OCI-M2 (cell line): Measurements from ENCODE around the gene PLCB1.

Experiments
- DNase-seq: peaks from one replicate; lab custom pipeline; 2025; ENCODE audit not compliant: unreplicated experiment; lab: John Stamatoyannopoulos, UW

PLCB1 gene

GRCh38 chr20:8394308-8394945 is 262.4 kb downstream of the PLCB1 start:
- DNase-seq = no peak

- no peak for DNase-seq
These were observed 263.9 kb downstream of the PLCB1 start for GRCh38 chr20:8395956-8396355.

- DNase-seq = no peak
These were observed 266.4 kb downstream of the PLCB1 start for GRCh38 chr20:8398263-8399051.

- DNase-seq = no peak
These were observed 267.9 kb downstream of the PLCB1 start for GRCh38 chr20:8399947-8400346.

- no peak for DNase-seq
These were observed 268.4 kb downstream of the PLCB1 start for GRCh38 chr20:8400486-8400885.

GRCh38 chr20:8401556-8401955 is 269.5 kb downstream of the PLCB1 start:
- no peak for DNase-seq

- no peak for DNase-seq
These were observed 270.7 kb downstream of the PLCB1 start for GRCh38 chr20:8402798-8403197.

- DNase-seq = no peak
These were observed 273.0 kb downstream of the PLCB1 start for GRCh38 chr20:8404912-8405635.

GRCh38 chr20:8406391-8406790 is 274.3 kb downstream of the PLCB1 start:
- DNase-seq = no peak

- DNase-seq = no peak
These were observed 276.7 kb downstream of the PLCB1 start for GRCh38 chr20:8408587-8409307.

- DNase-seq = no peak
These were observed 281.6 kb downstream of the PLCB1 start for GRCh38 chr20:8413691-8414090.

- DNase-seq = no peak
These were observed 282.7 kb downstream of the PLCB1 start for GRCh38 chr20:8414586-8415274.

- DNase-seq = no peak
These were observed 289.9 kb downstream of the PLCB1 start for GRCh38 chr20:8421981-8422380.

- no peak for DNase-seq
These were observed 291.4 kb downstream of the PLCB1 start for GRCh38 chr20:8423482-8423881.

GRCh38 chr20:8424010-8424409 is 291.9 kb downstream of the PLCB1 start:
- no peak for DNase-seq

- DNase-seq = no peak
These were observed 292.9 kb downstream of the PLCB1 start for GRCh38 chr20:8425016-8425415.

GRCh38 chr20:8425802-8426201 is 293.7 kb downstream of the PLCB1 start:
- no peak for DNase-seq

- no peak for DNase-seq
These were observed 295.5 kb downstream of the PLCB1 start for GRCh38 chr20:8427419-8428040.

GRCh38 chr20:8428988-8429387 is 296.9 kb downstream of the PLCB1 start:
- no peak for DNase-seq
